Measurements from ENCODE around the gene COL17A1. TPM values are rescaled to one million over a fixed set of nuclear protein-coding genes. Genes with fewer than 3 reads are reported as not detected.

COL17A1 gene
- total and polyA plus RNA-seq, 8 donors, result 0.45 to 53.3 (median 4.5) TPM

DNA sequence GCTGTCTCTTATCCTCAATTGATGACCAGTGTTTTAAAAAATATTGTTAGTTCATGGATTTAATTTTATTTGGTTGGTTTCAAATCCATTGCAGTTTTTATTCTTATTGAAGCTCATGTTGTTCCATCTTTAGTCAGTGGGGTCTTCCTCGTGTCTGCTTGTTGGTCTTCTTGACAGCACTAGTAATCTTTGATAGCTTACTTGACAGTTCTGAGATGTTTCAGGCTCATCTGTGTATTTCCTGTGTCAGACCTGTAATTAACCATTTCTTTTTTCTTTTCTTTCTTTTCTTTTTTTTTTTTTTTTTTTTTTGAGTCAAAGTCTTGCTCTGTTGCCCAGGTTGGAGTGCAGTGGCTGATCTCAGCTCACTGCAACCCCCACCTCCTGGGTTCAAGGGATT, 90.5 kb downstream of the COL17A1 start:
- Histone ChIP-seq H3K36me3 (peaks cover 16 to 65% (median 40%) of the 10 kb centered on the region in 4 donors), H3K4me1 (peaks cover 0 to 16% (median 4%) of the 10 kb centered on the region in 4 donors), H3K9me3 (no peaks in the 10 kb centered on the region), H3K27me3 (no peaks in the 10 kb centered on the region), H3K27ac (no peak overlapping the region), H3K4me3 (no peak overlapping the region)
- 77 to 92% (median 89%) methylated on average over 1 of the region's 1 CpG for WGBS, 5 donors
- no peak for DNase-seq
- intact Hi-C loops (cut with DNase I; ENCODE audit: low total_unique reads), result no loop called here
- TF ChIP-seq POLR2AphosphoS5 (IDR thresholded peaks at IDR 0.05) (no peak), EP300 (IDR thresholded peaks at IDR 0.05) (no peak), POLR2A (IDR thresholded peaks at IDR 0.05) (no peak)
- TF ChIP-seq, protein P1, sequence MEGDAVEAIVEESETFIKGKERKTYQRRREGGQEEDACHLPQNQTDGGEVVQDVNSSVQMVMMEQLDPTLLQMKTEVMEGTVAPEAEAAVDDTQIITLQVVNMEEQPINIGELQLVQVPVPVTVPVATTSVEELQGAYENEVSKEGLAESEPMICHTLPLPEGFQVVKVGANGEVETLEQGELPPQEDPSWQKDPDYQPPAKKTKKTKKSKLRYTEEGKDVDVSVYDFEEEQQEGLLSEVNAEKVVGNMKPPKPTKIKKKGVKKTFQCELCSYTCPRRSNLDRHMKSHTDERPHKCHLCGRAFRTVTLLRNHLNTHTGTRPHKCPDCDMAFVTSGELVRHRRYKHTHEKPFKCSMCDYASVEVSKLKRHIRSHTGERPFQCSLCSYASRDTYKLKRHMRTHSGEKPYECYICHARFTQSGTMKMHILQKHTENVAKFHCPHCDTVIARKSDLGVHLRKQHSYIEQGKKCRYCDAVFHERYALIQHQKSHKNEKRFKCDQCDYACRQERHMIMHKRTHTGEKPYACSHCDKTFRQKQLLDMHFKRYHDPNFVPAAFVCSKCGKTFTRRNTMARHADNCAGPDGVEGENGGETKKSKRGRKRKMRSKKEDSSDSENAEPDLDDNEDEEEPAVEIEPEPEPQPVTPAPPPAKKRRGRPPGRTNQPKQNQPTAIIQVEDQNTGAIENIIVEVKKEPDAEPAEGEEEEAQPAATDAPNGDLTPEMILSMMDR (IDR thresholded peaks at IDR 0.05), result no peak

DNA sequence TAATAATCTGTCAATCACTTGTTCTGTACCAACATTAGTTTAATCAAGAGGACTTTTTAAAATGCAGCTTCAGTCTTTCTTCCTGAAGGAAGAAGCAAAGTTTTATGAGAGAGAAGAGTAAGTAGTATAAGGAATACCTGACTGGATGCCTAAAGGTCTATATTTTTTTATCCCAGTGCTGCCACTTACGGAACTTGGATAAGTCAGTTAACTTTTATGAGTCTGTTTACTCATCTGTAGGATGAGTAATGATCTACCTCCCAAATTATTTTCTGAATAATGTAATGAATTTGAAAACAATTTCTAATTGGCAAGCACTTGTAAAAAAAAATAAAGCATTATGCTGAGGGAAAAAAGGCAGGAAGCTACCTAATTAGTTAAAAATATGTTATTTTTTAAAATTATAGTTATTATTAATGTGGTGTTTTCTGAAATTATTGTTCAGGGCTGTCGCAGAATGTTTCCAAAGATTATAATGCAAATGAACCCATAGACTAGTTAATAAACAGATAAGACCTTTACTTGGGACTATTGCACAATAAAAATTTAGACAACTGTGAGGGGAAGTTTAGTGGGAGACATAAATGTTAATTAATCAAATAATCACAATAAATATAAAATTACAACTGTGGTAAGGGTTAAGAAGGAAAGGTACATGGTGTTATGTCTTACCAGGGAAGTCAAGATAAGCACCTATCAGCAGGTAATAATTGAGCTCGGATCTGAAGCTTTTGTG, 94.1 kb downstream of the COL17A1 start:
- Histone ChIP-seq H3K36me3 (peaks cover 0 to 36% (median 17%) of the 10 kb centered on the region in 4 donors), H3K27ac (no peak overlapping the region), H3K27me3 (no peaks in the 10 kb centered on the region), H3K4me1 (peaks cover 0 to 45% (median 17%) of the 10 kb centered on the region in 4 donors), H3K4me3 (no peak overlapping the region), H3K9me3 (no peaks in the 10 kb centered on the region)
- 42 to 82% (median 54%) methylated on average over 3 of the region's 3 CpGs for WGBS, 5 donors
- intact Hi-C loops (cut with DNase I; ENCODE audit: low total_unique reads), result no loop called here
- DNase-seq, result no peak
- TF ChIP-seq POLR2AphosphoS5 (IDR thresholded peaks at IDR 0.05), result no peak

DNA sequence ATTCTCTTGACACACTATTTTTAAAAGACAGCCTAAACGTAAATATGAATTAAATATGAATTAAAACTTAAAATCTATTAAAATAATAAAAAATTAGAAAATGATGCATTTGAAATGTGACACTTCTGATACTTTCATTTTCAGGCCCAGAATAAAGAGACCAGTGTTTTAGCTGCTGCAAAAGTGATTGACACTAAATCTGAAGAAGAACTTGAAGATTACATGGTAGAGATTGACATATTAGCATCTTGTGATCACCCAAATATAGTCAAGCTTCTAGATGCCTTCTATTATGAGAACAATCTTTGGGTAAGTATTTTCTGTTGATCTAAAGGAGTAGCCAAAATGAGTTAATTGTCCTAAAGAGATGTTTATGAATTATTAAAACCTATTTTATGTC, 95.1 kb downstream of the COL17A1 start:
- 51 to 69% (median 69%) methylated on average over 1 of the region's 1 CpG for WGBS, 5 donors
- TF ChIP-seq POLR2A (IDR thresholded peaks at IDR 0.05) (no peak), EP300 (IDR thresholded peaks at IDR 0.05) (no peak), POLR2AphosphoS5 (IDR thresholded peaks at IDR 0.05) (no peak)
- TF ChIP-seq, protein P1 (IDR thresholded peaks at IDR 0.05), result no peak
- Histone ChIP-seq H3K27ac (no peak overlapping the region), H3K9me3 (no peaks in the 10 kb centered on the region), H3K36me3 (peaks cover 0 to 26% (median 12%) of the 10 kb centered on the region in 4 donors), H3K27me3 (no peaks in the 10 kb centered on the region), H3K4me1 (peaks cover 0 to 55% (median 24%) of the 10 kb centered on the region in 4 donors), H3K4me3 (no peak overlapping the region)
- intact Hi-C loops (cut with DNase I; ENCODE audit: low total_unique reads), result no loop called here
- DNase-seq, result no peak

DNA sequence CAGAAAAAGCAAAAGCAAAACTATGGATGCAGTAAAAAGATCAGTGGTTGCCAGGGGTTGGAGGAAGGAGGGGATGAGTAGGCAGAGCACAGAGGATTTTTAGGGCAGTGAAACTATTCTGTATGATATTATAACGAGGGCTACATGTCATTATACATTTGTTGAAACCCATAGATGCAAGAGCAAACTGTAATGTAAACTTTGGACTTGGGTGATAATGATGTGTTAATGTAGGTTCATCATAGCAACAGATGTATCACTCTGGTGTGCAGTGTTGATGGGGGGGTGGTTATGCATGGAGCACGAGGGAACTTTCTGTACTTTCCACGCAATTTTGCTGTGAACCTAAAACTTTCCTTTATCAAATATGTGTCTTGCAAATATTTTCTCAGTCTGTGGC, 95.6 kb downstream of the COL17A1 start:
- Histone ChIP-seq H3K4me3 (no peak overlapping the region), H3K27me3 (no peaks in the 10 kb centered on the region), H3K4me1 (peaks cover 0 to 59% (median 26%) of the 10 kb centered on the region in 4 donors), H3K36me3 (peaks cover 0 to 26% (median 11%) of the 10 kb centered on the region in 4 donors), H3K27ac (no peak overlapping the region), H3K9me3 (no peaks in the 10 kb centered on the region)
- TF ChIP-seq EP300 (IDR thresholded peaks at IDR 0.05), result no peak
- no peak for TF ChIP-seq POLR2A (IDR thresholded peaks at IDR 0.05)
- TF ChIP-seq, protein P1 (IDR thresholded peaks at IDR 0.05), result no peak
- no peak for TF ChIP-seq POLR2AphosphoS5 (IDR thresholded peaks at IDR 0.05)
- intact Hi-C loops (cut with DNase I; ENCODE audit: low total_unique reads), result no loop called here
- WGBS, 5 donors, result 54 to 75% (median 67%) methylated on average over 3 of the region's 3 CpGs
- DNase-seq, result no peak

DNA sequence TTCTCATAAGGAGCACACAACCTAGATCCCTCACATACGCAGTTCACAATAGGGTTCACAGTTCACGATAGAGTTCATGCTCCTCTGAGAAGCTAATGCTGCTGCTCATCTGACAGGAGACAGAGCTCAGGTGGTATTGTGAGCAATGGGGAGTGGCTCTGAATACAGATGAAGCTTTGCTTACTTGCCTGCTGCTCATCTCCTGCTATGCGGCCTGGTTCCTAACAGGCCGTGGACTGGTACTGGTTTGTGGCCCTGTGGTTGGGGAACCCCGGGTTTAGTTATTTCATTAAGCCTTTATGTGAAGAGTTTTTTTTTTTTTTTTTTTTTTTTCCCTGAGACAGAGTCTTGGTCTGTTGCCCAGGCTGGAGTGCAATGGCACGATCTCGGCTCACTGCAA, 99.3 kb downstream of the COL17A1 start:
- no peak overlapping the region for H3K4me3 ChIP-seq
- no peaks in the 10 kb centered on the region for H3K36me3 ChIP-seq
- H3K9me3 ChIP-seq, result no peaks in the 10 kb centered on the region
- no peaks in the 10 kb centered on the region for H3K27me3 ChIP-seq
- intact Hi-C loops (cut with DNase I; ENCODE audit: low total_unique reads), result no loop called here
- TF ChIP-seq, protein P1 (IDR thresholded peaks at IDR 0.05), result no peak
- TF ChIP-seq EP300 (IDR thresholded peaks at IDR 0.05) (no peak), POLR2A (IDR thresholded peaks at IDR 0.05) (no peak), POLR2AphosphoS5 (IDR thresholded peaks at IDR 0.05) (no peak)
- 64 to 83% (median 79%) methylated on average over 7 of the region's 7 CpGs for WGBS, 5 donors
- no peak overlapping the region for H3K27ac ChIP-seq
- DNase-seq, result no peak
- peaks cover 10 to 84% (median 43%) of the 10 kb centered on the region in 4 donors for H3K4me1 ChIP-seq

All from stomach (tissue), 9 donors.